NCI-H526 (cell line): Measurements from ENCODE around the gene APOM.

ENCODE experiments used
- DNase-seq, 2 experiments: peaks; one replicate each; lab custom pipeline; 2025; lab: John Stamatoyannopoulos, UW

APOM gene

DNA sequence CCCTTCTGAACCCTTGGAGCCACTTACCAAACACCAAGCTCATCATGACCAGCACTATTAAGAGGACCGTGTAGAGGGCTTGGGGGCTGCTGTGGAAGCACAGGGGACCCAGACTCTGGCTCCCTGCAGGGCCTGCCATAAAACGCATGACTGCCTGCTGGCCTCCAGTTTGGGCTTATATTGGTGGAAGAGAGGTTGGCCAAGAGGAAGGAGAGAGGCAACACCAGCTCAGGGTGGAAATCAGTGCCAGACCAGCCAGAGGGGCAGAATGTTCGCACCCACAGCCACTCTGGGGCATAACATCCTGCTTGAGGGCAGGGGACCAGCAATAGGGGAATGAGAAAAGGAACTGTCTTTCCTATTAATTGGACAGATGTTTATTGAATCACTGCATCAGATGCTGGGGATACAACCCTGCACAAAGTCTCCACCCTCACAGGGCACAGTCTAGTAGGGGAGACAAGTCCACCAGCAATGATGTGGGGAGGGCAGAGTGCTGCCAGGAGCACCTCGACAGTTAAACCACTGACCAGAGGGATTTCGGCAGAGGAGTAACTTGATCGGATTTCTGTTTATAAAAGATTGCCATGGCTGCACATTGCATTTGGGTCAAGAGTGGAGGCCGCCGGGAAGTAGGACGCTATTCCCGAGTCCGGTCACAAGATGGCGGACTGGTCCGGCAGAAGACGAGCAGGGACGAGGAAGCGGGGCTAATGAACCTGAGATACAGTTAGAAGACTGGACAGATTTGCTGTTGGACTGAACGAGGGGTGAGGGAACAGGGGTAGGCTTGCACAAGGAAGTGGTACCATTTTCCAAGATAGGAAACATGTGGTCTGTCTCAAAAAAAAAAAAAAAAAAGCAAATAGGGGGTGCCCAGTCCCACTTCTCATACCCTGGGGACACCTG, 24.8 kb downstream of the APOM start, which contains the start of gene LY6G5C:
LY6G5C (minus strand) TSS at position 842 of the 909 bp plus-strand sequence; CDS start at position 148, 694 bp downstream.
- DNase-seq = peak; percentile 78 to 87

DNA sequence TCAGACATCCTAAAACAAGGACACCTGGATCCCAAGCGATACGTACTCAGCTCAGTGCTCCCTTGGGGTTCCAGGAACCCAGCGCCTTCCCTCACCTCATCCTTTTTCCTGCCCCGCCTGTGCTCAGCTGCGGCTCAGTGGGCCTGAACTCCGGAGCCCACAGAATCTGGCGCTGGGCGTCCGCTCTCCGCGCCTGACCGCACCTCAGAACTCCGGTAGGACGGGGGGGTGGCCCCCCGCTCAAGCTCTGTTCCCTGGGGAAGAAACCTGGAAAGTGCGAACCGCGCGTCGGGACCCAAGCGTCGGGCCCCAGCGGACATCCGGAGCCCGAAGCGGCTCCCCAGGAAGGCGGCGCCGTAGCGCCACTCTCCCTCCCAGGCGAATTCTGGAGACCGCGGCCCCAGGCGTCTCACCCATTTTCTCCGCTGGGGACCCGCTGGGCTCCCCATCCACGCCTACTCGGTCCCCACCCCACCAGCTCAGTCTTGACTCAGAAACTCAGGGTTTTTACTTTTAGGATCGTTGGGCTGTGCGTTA, 25.5 kb downstream of the APOM start:
- peak in 1 of 2 experiments; percentile 77 for DNase-seq

DNA sequence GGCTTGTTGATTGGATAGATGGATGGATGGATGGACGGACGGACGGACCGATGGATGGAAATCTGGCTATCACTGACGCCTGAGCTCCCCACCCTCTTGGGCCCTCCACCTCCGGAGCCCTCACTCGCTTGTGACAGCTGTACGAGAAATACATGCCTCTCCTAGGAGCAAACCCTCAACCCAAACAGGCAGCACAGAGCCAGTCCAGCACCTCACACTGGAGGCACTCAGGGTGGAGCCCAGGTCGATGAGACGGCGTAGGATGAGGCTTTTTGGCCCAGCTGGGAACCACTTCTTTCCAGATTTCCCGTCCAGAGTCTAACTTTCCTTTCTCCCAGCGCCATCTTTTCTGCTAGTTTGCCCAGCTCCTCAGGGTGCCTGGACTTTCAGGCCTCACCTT, 27.9 kb downstream of the APOM start:
- no peak for DNase-seq

DNA sequence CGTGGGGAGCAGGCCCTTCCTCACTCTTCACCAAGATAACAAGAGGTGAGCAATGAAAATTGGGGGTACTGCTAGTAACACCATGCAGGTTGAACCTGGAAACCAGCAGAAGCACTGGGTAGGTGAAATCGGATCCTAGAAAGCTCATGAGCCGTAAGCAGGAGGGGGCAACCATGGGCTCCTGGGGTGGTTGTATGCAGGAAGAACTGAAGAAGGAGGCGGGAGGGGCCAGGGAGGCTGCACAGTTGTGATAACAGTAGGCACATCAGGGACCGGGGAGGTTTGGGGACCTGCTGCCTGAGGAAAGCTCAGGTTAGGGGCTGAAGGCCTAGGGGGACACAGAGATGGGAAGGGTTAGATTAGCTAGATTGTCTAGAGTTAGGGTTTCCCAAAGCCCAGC, 30.8 kb downstream of the APOM start:
- no peak for DNase-seq

DNA sequence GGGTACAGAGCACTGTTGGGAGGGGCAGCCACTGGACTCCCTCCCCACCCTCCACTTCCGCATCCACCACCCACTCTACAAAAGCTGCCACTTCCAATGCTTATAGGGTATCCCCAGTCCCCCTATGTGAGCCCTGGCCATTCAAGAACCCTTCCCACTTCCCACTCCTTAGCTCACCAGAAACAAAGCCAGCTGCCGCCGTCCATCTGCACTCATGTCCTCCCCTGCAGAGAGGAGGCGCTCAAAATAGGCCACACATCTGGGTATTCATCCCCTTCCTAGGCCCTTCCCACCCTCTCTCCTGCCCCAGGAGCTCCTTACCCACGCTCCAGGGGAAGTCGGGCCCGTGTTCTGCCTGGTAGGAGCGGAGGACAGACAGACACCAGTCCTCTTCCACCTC, 31.6 kb downstream of the APOM start:
- no peak for DNase-seq

DNA sequence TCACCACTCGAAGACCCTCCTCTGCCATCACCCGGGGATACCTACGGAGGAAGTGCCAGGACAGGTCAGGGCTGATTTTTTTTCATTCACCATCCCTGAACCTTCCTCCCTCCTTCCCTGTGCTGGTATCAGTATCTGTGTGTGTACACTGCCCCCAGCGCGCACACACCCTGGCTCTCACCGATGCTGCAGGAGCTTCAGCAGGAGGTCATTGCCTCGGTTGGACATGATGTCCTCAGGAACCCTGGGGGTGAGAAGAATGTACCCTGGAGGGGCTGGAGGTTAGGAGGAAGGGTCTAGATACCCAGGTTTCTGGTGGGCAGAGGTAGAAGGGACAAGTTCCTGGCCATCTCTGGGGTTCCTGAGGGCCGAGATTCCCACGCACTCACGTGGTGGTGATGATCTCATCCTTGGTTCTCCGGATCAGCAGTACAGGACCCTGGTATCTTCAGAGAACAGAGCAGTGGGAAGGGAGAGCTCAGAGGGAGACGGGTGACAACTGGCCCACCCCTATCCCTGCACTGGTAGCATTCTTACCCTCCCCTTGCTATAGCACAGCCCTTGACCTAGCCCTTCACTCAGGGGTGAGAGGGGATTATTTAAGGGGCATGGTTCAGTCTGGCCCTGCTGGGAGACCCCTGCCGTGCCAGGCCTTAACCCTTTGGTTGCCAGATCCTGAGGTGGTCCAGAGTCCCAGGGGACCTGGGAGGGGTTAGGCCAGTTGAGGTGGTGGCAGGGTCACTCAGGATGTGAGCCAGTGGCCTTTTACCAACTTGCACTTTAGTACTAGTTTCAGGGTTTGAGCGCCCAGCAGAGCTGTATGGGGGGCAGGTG, 32.4 kb downstream of the APOM start:
- no peak for DNase-seq

DNA sequence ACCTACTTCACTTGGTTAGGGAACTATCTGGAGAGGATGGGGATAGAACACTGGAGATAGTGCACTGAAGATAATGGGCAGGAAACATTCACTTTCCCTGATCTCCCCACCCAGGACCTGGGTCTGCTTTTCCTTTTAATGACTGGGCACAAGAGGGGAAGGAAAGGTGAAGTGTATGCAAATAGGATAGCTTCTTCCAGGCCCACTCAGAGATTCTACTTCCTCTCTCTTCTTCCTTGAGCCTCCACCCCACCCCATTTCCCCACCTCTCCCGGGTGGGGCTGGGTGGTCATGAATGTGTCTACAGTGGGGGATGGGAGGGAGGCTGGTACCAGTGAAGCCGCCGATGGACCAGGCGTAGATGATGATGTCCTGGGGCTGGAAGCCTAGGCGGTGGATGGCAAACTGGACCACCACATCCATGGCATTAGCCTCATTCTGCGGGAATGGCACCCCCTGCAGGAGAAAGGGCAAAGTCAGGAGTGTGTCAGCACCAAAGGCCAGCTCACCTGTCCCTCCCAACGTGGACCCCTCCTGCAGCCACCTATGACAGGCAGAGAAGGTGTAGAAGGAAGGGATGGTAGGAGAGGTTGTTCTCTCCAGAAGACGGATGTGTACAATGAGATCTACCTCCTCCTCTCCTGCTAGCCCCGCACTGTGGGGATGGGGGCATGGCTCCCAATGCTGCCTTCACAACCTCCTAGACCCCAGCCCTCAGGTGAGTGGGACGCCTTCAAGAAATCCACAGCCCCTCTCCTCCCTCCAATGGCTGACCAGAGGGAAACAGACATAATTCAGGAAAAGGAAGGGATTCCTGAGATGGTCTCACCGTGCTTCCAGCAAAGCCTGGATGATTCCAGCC, 33.8 kb downstream of the APOM start:
- peak in 1 of 2 experiments; percentile 16 for DNase-seq

DNA sequence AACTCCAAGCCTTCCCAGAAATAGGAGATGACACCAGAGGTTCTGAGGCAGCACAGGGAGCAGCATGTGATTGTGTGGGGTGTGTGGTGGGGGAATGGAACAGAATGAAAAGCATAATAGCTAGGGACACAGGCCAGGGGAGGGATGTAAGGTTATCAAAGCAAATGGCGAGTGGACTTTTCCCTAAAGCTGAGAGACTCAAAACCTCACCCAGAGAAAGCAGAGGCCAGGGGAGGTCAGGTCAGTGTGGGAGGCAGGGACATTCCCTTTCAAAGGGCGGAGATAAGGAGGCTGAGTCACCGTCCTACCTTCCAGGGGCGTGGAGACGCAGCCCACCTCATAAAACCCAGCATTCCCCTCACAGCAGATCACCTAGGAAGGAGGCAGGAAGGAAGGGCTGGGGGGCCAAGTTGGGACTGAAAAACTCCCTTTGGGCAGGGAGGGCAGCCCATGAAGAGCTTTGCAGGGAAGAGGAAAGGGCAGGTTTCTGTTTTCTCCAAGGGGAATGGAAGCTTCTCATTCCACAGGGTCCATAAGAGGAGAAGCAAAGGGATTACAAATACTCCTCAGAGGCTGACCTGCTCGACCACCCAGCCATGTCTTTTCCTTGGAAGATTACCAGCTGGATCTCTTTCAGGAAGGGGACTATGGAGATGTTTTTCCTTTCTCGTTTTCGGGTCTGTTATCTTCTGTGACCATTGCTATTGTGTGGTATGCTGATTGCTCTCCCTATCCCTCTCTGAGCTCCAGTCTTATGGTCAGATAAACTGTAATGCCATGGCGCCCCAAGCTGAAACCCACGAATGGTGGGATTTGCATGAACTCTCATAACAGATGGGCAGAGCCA, 34.8 kb downstream of the APOM start:
- no peak for DNase-seq

DNA sequence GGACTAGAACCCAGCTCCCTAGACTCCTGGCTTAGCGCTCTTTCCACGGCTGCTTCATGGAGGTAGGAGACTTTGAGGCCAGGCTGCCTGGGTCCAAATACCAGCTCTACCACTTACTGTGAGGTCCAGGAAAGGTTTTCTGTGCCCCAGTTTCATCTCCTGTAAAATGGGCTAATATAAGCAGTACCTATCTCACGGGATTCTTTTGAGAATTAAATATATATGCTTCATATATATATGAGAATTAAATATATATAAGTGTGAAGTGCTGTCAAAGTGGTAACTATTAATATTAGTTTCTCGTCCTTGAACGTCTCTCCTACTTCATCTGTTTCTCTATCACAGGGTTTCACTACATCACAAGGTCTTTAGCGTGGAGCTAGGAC, 35.4 kb downstream of the APOM start:
- no peak for DNase-seq

DNA sequence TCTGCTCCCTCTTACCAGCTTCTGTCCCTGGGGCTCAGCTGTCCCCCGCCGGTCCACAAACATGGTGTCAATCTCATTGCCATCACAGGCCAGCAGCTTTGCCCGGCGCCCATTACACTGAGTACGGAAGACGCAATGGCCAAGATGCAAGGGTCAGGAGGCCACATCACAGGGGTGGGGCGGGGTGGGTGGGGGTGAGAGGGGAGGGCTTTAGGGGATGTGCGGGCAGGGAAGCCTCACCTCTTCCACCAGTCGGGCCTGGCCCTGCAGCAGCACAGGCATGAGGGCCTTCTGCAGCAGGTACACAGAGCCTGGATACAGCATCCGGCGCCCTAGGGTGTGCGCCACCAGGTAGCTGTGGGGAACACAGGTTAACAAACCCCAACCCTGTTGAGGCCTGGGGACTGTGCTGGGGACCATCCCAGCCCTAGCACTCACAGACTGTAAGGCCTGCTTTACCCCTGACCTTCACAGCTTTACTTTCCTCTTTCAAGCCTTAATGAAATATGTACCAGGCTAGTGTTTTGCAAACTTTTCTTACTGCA, 35.9 kb downstream of the APOM start:
- DNase-seq = no peak

DNA sequence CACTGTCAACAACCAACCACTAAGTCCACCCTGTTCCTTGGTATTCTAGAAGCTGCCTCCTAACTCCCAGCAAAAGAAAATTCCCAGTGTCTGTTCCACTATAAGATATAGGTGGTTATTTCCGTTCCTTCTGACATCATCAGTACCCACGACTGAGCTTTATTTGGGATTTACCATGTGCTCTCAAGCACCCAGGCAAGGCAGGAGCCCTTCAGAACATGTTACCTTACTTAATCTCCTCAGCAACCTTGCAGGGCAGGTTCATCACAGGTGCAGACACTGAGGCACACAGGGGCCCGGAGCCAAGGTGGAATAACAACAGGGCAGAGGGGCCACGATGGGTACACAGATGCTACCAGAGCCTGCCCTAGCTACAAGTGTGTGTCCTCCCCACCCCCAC, 36.7 kb downstream of the APOM start:
- no peak for DNase-seq

DNA sequence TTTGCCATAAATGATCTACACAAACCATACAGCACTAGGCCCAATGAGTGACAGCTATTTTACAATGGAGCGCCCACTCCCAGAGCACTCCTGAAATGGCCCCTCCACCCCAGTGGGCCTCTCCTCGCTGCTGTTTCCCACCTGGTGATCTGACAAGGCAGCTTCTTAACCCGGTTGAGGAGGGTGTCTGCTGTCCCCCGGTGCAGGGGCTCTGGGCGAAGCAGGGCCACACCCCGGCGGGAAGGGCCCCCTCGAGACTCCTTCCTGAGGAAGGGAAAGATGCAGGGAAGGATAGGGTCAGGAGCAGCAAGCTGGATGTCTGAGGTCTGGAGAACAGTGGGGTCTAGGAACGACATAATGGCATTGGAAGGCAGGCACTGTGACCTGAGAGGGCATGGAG, 37.2 kb downstream of the APOM start:
- DNase-seq = no peak

DNA sequence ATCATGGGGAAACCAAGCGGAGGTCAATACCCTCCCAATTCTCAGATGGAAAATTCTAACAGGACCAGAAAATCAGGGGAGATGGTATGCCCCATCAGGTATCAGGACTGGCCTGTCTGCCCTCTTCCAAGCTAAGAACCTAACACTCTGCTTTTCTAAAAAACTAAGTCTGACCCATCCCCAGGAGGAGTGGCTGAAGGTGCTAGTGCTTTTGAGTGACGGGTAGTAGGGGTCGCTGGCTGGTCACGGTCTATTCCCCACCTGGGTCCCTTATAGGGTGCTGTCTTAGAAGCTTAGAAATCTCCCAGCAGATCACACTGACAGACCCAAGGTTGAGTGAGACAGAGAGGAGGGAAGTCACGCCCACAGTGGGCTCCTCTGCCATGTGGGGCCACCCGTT, 37.8 kb downstream of the APOM start:
- no peak for DNase-seq

DNA sequence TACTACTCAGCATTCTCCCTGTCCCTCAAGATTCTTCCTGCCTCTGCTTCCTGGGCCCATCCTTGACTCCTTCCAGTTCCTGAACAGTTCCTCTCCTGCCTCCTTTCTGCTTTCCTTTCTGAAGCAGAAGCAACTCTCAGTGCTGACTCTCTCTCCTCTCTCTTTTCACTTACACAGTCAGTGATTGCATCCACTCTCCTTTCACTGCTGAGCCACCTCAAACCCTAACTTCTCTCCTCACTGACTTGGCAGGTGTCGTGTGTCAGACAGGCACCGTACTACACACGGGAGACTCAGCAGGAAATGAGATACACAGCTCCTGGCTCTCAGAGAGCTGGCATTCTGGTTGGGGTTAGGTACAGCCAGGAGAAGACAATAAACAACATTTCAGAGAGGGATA, 41.9 kb downstream of the APOM start:
- no peak for DNase-seq

DNA sequence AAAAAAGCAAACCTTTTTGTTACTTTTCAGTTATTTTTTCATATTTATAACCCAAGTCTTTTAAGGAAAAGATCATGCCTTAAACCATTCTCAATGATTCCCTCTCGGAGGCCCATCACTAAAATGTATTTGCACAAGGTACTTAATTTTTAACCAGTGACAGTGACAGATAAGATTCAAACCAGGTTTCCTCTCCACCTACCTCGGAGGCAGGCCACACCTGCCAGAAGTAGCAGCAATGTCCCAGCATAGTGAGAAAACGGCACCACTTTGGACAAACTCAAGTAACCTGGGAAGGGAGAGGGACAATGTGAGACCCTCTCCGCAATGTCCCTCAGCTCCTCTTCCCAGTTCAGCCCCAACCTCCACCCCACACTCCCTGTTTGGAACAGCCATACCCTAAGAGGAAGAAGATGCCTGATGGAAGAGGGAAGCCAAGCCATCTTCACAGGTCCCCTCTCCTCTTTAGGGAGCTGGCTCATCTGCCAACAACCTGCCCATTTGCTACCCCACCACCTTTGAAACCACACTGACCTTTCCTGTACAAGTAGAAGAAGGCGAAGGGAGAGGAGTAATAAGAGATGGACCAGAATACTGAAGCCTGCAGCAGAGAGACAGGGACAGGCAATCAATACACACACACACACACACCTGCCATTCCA, 45.2 kb downstream of the APOM start:
- no peak for DNase-seq

DNA sequence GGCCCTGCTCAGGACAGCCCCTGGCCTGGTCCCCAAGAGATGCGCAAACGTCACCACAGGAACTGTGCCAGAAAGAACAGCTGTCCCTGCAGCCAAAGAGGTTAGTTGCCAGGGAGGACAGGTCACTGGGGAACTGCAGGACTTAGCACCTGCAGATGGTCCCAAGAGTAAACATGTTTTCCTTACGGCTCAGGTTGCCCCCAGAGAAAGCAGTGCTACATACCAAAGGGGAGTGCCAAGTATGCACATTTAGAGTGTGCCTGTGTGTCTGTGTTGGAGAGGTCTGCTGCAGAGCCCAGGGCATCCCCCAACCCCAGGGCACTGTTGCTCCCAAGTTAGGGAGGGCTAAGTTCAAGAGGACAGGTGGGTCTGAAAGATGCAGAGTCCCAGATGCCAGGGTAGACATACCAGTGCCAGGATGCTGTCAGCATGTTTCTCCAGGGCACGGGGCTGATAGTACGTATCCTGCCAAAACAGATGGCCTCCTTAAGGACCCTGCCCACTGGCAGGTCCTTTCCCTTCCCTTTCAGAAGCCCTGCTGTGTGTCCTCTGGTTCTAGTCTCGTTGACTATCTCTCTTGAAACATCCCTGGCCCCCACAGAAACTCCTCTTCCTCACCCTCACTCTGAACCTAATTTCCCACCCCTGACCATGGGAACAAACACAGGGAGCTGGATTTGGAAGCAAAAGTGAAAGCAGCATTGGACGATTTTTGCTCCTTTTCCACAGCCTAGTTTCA, 46.1 kb downstream of the APOM start:
- DNase-seq = no peak

DNA sequence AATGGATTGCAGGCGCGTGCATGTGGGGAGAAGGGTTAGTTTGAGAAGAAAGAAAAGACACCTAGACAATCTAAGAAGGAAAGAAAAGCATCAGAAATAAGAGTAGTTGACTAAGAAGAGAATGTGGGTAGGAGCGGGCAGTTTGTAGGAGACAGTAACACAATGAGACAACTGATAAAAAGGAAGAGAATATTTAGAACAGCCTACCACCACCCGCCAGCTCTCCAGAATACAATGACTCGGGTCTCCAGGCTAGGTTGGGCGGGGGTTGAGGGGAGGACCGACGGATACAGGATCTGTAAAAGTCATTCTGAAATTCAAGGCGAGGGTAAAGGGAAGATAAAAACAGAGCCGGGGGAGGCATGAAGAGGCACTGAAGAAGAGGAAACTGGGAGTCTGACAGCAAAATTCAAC, 46.7 kb downstream of the APOM start:
- DNase-seq = no peak

DNA sequence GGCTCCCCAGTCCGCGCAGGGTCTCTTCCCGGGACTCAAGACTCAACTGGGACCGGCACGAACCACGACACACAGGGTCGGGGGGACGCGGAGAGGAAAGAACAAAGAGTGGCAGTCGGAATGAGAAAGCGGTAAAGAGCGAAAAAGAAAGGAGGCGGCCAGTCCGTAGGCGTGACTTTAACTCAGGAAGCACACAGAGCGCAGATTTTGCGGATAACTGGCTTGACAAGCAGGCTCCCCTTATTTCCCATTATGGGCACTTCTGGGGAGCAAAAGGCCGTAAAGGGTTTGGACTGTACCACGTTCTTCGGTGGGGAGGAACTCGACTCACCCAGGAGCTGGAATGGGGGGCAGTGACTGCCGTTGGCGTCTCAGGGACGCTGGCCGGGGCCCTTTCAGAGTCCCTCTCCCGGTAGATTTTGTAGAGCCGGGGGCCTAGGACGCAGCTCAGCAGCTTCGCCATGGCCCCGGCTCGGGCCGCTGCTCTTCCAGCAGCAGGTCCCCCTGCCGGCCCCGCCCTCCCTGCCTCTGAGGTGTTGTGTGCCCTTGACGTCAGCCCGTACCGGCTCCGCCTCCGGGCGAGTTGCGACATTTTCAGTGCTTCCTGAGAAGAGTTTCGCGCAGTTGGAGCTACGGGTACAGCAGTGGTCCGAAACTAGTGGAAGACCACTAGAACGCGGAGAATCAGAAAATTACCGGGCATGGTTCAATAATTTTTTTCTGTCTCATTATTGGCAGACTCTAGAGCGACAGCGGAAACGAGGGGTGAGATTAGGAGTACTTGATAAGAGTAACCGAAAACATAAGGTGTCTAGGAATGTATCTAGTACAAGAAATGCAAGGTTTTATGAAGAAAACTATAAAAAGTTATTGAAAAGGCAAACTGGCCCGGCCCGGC, 47.4 kb downstream of the APOM start, which contains the start of gene ABHD16A:
ABHD16A (minus strand) TSS at position 506 of the 898 bp plus-strand sequence; CDS start at position 463, 43 bp downstream.
- DNase-seq = peak; percentile 92 to 97
